Fibroblast of gingiva (primary cell): Measurements from ENCODE around the gene B3GALNT2.

Experiments used
- DNase-seq: peaks from one replicate; pipeline ENCODE4 v3.0.0-alpha.2; 2011; ENCODE audit warnings: low read depth

Gene B3GALNT2

DNA sequence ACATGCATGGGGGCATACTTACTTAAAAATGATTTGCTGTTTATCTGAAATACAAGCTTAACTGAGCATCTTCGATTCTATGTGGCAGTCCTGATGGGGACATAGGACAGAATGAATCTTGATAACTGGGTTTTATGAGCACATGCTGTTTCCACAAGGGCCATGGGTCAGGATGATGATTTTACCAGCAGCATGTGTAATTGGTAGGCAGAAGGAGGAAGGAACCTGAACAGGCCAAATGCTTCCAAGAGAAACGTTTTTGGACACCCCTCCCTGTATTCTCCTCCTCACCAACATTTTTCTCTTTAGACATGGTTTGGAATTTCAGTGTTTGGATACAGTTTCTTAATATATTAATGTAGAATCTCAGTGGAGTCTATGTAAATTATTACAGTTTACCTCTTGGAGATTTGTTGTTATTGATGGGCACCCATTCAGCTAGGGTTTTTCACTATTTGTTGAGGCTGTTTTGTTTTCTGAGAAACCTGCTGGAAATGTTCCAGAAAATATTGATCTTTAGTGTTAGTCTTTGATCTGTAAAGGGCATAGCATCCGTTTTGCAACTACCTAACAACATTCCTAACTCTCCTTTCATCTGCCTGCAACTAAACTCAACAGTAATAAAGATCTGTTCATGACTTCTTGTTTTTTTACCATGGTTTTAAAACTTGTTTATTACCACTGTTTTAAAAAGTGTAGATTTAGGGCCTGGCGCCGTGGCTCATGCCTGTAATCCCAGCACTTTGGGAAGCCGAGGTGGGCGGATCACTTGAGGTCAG lies 95.0 kb downstream of the B3GALNT2 start:
- no peak for DNase-seq

DNA sequence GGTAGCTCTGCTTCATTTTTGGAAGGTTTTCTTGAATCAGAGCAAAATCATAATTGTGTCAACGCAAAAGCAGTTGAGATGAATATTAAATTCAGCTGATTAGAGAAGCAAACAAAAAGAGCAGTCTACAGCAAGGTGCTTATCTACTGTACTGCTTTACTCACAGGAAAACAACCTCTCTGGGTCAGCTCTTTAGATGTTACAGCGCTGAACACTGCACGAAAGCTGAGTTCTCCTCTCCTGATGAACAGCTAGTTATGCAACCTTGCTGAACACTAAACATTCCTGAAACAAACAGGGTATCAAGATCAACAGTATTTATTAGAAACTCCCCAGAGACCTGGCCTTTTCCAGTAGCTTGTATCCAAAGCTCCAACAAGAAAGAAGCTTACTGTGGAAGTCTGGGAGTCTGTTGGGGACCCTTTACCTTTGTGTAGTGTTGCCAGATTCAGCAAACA lies 95.7 kb downstream of the B3GALNT2 start:
- no peak for DNase-seq

DNA sequence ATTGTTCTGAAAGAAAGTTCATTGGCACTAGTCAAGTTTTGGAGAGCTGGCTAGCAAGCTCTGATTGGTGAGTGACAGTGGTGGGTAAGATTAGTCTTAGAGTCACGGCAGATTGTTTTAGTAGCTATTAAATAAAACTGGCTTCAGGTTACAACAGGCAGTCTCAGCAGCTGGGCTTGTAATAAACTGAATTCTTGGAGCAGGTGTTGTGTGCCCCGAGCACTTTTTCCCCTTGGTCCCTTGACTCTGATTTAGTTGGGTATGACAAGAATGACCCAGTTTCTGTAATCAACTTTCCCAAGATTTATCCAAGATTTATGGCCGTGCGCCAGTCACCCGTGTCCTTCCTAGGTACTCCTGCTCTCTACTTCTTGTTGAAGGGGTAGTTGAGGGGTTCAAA lies 96.8 kb downstream of the B3GALNT2 start:
- DNase-seq = no peak

DNA sequence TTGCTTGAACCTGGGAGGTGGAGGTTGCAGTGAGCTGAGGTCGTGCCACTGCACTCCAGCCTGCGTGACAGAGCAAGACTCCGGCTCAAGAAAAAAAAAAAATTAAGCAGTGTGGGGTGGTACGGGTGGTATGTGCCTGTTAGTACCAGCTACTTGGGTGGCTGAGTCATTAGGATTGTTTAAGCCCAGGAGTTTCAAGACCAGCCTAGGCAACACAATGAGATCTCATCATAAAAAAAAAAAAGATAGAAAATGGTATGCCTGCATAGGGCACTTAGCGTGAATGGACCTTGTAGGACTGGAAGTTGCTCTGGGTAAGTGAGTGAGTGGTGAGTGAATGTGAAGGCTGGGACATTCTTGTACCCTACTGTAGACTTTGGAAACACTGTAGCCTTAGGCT lies 100.1 kb downstream of the B3GALNT2 start:
- DNase-seq = no peak

DNA sequence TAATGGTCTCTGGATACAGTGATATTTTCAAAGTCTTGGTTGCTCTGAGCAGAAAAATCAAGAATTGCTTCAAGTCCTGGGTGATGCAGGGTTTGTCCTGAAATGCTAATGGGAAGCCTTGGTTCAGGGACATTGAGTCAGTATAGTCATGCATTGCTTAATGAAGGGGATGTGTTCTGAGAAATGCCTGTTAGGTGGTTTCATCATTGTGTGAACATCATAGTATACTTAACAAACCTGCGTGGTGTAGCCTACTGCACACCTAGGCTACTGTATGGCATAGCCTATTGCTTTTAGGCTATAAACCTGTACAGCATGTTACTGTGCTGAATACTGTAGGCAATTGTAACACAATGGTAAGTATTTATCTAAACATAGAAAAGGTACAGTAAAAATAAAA lies 100.7 kb downstream of the B3GALNT2 start:
- no peak for DNase-seq

DNA sequence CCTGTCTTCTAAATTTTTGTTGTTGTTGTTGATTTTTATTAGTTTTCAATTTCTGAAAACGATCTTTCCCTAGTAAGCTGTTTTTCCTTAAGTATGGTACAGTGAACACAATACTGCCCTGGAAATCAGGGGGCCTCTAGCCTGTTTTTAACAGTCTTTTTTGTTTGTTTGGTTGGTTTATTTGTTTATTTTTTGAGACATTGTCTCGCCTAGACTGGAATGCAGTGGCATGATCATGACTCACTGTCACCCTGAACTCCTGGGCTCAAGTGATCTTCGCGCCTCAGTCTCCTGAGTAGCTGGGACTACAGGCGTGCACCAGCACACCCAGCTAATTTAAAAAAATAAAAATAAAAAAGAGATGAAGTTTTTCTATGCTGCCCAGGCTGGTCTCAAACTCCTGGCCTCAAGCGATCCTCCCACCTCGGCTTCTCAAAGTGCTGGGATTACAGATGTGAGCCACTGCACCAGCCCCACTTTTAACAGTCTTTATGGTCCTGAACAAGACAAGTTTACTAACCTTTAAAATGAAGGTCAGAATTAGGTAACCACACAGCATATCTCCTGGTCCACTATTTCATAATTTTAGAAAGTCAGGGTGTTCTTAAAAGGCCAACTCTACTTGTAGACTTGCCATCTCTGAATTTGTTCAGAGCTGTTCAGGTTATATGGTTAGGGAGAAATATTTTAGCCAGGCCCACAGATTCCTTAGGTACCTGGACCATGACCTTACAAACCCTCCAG lies 101.6 kb downstream of the B3GALNT2 start:
- DNase-seq = no peak

DNA sequence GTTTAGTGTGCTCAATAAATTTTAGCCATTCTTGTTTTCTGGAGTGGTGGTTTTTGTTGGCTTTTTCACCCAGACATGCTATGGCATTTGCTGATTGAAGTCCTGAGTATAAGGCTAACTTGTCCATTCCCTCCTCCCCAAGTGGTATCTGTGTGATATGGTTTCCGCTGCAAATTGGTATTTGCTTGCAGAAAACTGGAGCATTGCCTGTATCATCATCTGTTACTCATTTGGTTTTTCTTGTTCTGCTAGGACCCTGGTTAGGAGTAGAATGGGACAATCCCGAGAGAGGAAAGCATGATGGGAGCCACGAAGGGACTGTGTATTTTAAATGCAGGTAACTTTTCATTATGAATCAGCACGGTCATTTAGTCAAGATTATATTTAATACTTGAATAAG lies 103.0 kb downstream of the B3GALNT2 start:
- peak; percentile 6 for DNase-seq
